ENCODE measurements around the gene CDH4. TPM values are rescaled to one million over a fixed set of nuclear protein-coding genes. Genes with fewer than 3 reads are reported as not detected.

The CDH4 gene
- total RNA-seq, 1 donor from 2014 or later, result 22.3 TPM

GRCh38 chr20:61791995-61792394 is 539.9 kb downstream of the CDH4 start:
- DNase-seq, result no peak

- no peak for DNase-seq
These were observed 543.9 kb downstream of the CDH4 start for GRCh38 chr20:61795669-61796630.

GRCh38 chr20:61796738-61797137 is 544.7 kb downstream of the CDH4 start:
- DNase-seq, result no peak

GRCh38 chr20:61797200-61797599 is 545.1 kb downstream of the CDH4 start:
- DNase-seq, result no peak

- DNase-seq, result no peak
These were observed 545.9 kb downstream of the CDH4 start for GRCh38 chr20:61797971-61798411.

- no peak for DNase-seq
These were observed 546.6 kb downstream of the CDH4 start for GRCh38 chr20:61798632-61799031.

GRCh38 chr20:61799394-61799923 is 547.4 kb downstream of the CDH4 start:
- no peak for DNase-seq

GRCh38 chr20:61799928-61800327 is 547.9 kb downstream of the CDH4 start:
- DNase-seq, result no peak

GRCh38 chr20:61800359-61801064 is 548.5 kb downstream of the CDH4 start:
- DNase-seq, result no peak

GRCh38 chr20:61801065-61801360 is 549.0 kb downstream of the CDH4 start:
- no peak for DNase-seq

GRCh38 chr20:61801428-61801827 is 549.4 kb downstream of the CDH4 start:
- no peak for DNase-seq

- DNase-seq, result no peak
These were observed 549.9 kb downstream of the CDH4 start for GRCh38 chr20:61801857-61802442.

GRCh38 chr20:61802721-61803311 is 550.8 kb downstream of the CDH4 start:
- no peak for DNase-seq

- DNase-seq, result no peak
These were observed 551.4 kb downstream of the CDH4 start for GRCh38 chr20:61803416-61803914.

- peak; percentile 10 for DNase-seq
These were observed 552.1 kb downstream of the CDH4 start for GRCh38 chr20:61803915-61804751.

- no peak for DNase-seq
These were observed 552.8 kb downstream of the CDH4 start for GRCh38 chr20:61804752-61805295.

- DNase-seq, result no peak
These were observed 553.3 kb downstream of the CDH4 start for GRCh38 chr20:61805365-61805764.

- no peak for DNase-seq
These were observed 553.7 kb downstream of the CDH4 start for GRCh38 chr20:61805781-61806180.

GRCh38 chr20:61806314-61806713 is 554.3 kb downstream of the CDH4 start:
- DNase-seq, result no peak

- DNase-seq, result no peak
These were observed 554.9 kb downstream of the CDH4 start for GRCh38 chr20:61806995-61807394.
